Right lung (tissue), 10 donors: ENCODE results near the gene BCL2L14. TPM values are rescaled to one million over a fixed set of nuclear protein-coding genes. Genes with fewer than 3 reads are reported as not detected.

Source experiments
- DNase-seq, 2 donors: peaks; one replicate each; pipeline ENCODE4 v3.0.0-alpha.2; 2013
- long read RNA-seq, 8 donors: transcript quantifications; one replicate each; lab custom pipeline, GENCODE V29; 2026
- polyA plus RNA-seq, 5 donors: library from polyadenylated mRNA; unstranded; fragments of 120-200 nt; gene quantifications; one replicate each; pipeline versions ENCODE4 v1.2.1 to v1.2.3, GENCODE V29; 2013; ENCODE audit warnings: inconsistent platforms in 1 of 5, low replicate concordance in 1 of 5; ENCODE audit not compliant: insufficient read length in 5 of 5, insufficient read depth in 1 of 5

Gene BCL2L14, protein sequence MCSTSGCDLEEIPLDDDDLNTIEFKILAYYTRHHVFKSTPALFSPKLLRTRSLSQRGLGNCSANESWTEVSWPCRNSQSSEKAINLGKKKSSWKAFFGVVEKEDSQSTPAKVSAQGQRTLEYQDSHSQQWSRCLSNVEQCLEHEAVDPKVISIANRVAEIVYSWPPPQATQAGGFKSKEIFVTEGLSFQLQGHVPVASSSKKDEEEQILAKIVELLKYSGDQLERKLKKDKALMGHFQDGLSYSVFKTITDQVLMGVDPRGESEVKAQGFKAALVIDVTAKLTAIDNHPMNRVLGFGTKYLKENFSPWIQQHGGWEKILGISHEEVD
- under 1 TPM; 0.33 to 0.69 (median 0.56) TPM for polyA plus RNA-seq
- long read RNA-seq, donor 1, result 0 reads
- long read RNA-seq, donor 2, result 0 reads
- long read RNA-seq, donor 3, result 0 reads
- long read RNA-seq, donor 4, partial matches to known transcripts, result 16 of 16 reads
- long read RNA-seq, donor 4, other reads (novel, unspliced or antisense), result 0 of 16 reads
- long read RNA-seq, donor 5, partial matches to known transcripts, result 29 of 29 reads
- long read RNA-seq, donor 5, other reads (novel, unspliced or antisense), result 0 of 29 reads
- long read RNA-seq, donor 6, result 0 reads
- long read RNA-seq, donor 7, result 0 reads
- long read RNA-seq, donor 8, result 0 reads

DNA sequence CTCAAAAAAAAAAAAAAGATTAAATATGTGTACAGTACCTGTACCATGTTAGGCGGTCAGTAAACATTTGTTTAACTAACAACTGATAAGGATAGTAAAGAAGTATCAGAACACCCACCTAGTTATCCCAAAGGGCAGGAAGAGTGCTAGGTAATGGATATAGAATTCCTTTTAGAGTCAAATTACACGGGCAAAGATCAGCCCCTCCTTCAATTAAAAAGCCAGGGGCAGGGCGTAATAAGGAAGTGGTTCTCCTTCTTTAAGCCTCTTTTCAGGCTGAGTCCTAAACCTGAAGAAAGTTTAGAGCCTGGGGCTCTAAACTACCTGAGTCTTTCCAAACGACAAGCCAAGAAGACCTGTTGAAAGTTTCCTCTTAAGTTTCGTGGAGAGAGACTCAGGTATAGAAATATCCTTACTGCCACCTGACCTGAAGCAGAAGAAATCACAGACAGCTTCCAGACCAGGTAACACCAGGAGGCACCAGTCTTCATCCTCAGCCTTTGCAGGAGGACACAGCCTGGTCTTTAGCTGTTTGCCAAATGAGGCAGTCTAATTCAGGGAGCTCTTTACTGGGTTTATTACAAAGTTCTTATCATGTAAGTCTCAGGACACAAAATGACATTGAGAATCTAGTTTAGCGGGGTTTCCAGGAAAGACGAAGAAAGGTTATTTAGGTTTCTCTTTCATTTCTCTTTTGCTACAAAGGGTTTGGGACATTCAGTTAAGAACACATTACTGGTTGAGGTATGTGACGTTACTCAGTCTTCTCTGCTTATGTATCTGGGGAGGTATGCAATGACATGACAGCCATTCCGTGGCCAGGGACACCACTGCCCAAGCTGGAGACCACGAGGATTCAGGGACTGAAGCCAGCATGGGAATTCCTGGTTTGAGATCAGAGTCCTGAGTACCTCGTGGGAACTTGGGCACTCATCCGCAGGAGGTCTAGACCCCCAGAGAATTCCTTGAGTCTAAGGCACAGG is at the start of gene BCL2L14:
TSS of gene BCL2L14 (plus strand) at position 266 of the 983 bp plus-strand sequence. CDS start 8,367 bp downstream, outside the sequence.
- DNase-seq, result no peak

DNA sequence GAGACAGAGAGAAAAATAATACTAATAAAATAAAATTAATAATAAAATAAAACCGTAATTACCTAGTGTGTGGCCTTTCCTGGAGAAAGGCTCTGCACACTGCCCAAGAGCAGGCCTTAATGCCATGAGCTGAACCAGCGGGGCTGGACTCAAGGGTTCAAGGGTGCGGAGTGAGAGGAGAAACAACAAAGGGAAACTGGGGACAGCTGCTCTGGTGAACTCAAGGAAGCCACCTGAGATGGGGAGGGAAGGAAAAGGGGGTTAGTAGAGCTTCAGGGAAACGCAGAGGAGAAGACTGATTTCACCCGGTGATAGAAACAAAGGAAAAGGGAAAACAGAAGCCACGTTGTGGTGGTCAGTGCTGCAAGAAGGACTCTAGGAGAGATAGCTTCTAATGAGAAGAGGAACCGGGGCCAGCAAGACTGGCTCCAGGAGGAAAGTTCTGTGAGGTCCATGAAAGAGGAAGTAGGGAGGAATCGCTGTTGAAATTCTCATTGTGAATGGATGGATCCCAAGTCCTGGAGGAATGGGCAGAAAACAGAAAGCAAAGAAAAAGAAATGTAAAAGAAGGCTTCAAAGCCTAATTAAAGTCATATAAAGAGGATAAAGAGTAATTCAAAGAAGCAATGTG is 48.3 kb upstream of the BCL2L14 start:
- no peak for DNase-seq

DNA sequence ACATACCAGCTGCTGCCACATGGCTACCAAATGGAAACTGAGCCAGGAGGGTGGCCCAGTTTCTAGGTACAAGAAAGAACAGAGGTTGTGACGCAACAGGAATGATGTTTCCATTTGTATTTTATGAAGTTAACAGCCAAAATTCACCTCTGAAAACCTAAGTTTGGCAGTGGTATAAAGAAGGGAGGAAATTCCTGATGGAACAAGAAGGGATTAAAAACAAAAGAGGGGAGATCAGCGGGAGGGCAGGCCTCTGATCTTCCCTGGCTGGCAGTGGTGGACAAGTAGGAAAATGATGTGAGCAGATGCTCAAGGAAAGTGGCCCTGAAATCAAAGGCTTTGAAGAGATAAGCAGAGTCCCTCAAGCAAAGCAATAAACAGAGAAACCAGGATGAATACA is 47.3 kb upstream of the BCL2L14 start:
- DNase-seq, result no peak

DNA sequence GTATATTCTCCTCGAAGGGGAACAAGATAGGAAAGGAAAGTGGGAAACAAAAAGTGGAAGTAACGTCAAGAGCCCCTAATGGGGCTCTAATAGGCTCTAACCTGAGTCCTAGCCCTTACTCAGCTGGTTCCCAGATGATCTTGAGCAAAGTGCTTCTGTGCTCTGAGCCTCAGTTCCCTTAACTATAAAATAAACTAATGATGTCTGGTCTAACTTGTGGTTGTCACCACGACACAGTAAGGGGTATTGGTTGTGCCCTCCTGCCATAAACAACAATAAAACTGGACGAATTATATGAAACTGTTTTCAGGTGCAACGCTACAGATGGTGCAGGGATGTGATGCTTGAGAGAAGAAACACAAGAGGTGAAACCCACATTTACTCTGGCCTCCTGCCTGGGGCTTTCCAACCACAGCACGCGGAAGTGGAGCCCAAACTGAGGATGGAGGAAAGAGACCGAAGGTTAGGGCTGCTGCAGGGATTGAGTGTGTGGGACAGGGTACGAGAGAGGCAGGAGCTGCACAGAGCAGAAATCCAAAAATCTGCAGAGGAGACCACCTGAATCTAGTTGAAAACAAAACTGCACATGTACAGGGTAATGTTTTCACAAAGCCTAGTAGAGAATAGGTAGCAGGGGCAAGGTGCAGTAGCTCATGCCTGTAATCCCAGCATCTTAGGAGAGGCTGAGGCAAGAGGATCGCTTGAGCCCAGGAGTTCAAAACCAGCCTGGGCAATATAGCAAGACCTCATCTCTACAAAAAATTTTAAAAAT is 45.6 kb upstream of the BCL2L14 start:
- DNase-seq, result no peak

DNA sequence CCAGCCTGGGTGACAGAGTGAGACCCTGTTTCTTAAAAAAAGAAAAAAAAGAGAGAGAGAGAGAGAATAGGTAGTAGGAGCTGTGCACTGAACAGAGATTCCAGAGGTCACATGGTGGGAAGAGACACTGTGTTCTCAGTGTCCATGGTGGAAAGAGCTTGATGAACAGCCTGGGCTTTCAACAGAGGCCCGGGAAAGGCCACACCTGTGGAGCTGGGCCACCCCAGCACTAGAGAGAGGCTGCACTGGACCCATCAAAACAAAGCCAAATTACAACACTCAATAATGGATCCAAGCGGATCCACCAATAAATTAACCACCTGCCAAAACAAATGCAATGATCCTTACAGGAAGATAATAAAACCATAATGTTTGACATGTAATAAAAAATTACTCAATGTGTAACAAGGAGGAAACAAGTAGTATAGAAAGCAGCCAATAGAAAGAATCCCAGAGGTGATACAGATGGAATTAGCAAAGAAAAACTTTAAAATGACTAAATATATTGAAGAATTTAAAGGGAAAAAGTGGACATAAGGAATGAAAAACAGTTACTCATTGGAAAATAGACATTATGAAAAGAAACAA is 44.8 kb upstream of the BCL2L14 start:
- no peak for DNase-seq

DNA sequence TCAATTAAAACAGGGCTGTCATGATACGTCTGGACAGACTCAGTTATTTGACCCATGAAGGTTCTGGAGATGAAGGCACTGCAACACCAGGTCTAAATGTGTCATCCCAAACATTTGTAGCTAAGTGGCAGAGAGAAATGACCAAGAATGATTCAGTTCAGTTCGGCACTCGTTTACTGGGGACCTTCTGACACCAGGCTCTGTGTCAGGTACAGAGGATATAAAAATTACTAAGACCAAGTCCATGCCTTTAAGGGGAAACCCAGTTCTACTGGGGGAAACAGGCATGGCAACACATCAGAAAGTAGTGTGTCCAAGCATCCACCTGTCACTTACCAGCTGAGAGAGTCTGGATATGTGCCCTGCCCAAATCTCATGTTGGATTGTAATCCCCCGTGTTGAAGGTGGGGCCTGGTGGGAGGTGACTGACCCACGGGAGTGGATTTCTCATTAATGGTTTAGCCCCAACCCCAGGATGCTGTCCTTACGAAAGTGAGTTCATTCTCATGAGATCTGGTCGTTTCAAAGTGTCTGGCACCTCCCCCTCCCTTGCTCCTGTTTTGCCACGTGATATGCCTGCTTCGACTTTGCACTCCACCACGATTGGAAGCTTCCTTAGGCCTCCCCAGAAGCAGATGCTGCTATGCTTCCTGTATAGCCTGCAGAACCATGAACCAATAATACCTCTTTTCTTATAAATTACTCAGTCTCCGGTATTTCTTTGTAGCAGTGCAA is 41.9 kb upstream of the BCL2L14 start:
- no peak for DNase-seq

DNA sequence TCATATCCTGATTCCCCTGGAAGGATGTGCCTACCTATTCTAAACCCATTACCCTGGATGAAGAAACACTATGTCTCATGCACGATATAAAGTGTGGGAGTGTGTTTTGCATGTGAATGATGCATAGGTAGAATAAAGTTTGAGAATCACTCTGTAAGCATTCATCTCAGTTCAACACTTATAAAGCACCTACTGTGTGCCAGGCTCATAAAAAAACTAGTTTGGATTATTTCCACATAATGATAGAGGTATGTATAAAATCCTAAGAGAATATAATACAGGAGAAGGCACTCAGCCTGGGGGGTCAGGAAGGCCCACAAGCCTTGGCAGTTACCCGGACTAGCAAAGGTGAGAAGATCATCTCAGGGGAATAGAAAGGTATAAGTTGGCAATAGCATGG is 41.1 kb upstream of the BCL2L14 start:
- DNase-seq, result no peak

DNA sequence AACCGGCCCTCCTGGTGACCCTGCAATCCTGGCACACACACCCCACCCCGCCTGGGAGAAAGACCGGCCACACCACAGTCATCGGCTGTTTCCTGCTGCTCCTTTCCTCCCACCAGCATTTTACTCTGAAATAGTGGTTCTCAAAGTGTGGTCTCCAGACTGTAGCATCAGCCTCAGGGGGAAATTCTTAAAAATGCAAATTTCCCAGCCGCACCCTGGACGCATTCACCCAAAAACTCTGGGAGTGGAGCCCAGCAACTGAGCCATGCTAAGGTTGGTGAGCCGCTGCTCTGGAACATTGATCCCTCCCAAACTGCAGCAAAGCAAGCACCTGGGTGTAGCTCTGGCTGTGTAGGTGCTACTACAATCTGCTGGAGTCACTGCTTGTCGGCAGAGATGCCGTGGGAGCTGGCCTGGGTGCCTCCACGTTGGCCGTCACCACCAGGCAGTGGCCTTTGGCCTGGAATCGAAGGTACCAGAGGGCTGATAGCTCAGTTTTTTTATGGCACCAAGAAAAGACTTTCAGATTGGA is 38.4 kb upstream of the BCL2L14 start:
- no peak for DNase-seq

DNA sequence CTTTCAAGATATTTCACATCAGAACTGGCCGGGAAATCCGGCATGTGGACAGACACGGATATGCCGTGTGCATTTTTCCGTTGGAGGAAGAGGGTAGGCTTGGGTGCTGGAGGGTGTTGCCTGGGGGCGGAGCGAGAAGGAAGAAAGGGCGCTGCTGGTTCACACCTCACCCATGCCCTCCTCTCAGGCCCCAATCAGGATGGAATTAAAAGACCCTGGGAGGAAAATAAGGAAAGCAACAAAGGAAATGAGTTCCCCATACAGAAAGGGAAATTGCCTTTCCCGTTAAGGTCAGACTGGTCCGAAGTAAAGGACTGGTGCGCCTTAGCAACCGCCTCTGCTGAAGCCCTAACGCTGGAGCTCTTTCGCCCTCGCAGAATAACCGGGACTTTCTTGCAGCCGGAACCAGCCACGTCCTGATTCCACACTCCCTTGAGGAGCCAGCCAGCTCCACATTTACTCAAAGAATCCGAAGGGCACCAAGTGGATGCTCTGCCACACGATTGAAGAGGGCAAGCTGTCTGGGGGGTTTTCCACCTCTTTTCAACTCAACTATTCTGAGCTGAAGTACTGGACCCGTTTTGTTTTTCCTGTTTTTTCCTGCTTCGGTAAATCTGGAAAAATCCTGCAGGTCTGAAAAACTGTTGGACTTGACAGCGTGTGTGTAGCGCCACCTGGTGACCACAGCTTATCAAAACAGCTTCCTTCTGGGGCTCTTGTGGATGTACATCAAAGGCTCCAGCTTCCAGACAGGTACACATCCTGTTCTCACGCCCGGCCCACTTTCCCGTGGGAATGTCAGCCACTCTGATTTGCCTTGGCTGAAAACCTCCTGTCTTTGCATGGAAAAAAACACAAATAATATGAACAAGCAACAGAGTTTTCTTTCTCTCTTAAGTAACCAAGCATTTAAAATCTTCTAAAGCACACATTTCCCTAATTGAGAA is 37.6 kb upstream of the BCL2L14 start:
- peak; percentile 70 to 86 for DNase-seq

DNA sequence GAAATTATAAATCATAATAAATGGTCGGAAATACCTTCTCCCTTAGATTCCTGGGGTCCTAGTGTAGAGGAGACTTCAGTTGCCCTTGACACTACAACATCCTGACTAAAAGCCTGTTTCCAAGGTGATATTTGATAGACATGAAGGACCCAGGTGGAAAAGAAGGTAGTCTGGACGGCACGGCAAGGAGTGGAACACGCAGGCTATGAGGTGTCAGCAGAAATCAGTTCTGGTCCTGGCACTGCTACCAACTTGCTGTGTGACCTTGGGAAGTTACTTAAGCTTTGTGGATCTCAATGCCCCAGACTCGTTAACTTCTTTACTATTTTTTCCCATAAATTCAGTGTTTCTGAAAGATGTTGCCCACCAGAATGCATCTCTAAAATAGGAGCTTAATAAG is 36.9 kb upstream of the BCL2L14 start:
- no peak for DNase-seq

DNA sequence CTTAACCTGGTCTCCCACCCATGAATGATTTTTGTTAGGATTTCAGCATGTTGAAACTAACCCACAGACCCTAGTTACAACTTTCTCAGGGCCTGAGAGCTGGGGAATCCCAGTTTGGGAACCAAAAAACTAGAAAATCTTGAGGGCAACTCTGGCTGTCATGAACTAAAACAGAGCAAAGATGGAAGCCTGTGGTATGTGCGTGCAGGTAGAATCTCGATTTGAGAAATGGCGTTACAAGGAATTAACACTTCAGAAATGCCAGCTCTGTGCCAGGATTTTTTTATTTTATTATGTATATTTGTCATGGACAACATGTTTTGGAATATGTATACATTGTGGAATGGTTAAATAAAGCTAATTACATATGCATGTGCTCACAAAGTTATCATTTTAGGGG is 36.4 kb upstream of the BCL2L14 start:
- DNase-seq, result no peak

DNA sequence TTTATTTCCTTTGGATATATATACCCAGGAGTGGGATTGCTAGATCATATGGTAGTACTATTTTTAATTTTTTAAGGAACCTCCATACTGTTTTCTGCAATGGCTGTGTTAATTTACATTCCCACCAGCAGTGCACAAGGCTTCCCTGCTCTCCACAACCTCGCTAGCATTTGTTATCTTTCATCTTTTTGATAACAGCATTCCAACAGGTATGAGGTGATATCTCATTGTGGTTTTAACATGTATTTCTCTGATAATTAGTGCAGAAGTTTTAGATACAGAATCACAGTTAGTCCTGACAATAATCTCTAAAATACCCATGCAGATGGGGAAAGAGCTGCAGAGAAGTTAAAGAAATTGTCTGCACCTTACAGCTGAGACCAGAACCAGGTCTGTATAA is 35.5 kb upstream of the BCL2L14 start:
- DNase-seq, result no peak

DNA sequence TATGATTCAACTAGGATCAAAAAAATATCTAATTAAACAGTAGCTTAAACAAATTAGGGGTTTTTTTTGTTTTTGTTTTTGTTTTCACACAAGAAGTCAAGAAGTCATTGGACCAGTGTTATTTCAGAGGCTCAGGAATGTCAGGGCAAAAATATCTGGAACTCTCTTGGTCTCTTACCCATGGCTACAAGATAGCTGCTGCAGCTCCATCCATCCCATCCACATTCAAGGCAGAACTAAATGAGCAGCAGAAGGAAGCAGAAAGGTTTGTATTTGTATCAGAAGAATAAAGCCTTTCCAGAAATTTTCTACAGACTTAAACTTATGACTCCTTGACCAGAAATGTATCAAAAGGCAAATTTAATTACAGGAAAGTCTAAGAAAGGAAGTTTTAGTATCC is 33.8 kb upstream of the BCL2L14 start:
- no peak for DNase-seq

DNA sequence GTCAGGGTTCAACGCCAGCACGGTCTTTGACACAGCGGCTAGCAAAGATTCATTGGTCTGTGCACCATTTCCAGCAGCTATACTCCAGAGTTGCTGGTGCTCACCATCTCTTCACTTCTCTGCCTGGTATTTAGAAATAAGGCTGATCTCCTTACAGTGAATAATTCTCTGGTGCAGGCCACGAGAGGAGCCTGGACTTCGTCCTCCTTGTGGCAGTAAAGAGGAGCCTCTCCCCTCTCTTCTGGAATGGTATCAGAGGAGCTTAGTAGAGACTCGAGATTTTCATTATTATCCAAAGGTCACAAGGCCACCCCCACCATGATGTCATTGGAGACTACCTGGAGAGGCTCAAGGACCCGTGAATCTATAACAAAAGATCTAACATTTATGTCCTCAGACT is 30.8 kb upstream of the BCL2L14 start:
- no peak for DNase-seq

DNA sequence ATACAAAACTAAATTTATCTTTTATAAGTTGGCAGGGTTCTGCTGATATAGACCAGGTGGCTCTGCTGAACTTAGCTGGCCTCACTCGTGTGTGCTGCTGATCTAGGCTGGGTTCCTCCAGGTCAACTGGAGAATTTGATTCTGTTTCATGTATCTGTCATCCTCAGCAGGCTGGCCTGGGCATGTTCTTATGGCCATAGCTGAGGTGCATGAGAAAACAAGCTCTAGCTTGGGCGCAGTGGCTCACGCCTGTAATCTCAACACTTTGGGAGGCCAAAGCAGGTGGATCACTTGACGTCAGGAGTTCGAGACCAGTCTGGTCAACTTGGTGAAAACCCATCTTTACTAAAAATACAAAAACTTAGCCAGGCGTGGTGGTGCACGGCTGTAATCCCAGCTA is 24.3 kb upstream of the BCL2L14 start:
- no peak for DNase-seq

DNA sequence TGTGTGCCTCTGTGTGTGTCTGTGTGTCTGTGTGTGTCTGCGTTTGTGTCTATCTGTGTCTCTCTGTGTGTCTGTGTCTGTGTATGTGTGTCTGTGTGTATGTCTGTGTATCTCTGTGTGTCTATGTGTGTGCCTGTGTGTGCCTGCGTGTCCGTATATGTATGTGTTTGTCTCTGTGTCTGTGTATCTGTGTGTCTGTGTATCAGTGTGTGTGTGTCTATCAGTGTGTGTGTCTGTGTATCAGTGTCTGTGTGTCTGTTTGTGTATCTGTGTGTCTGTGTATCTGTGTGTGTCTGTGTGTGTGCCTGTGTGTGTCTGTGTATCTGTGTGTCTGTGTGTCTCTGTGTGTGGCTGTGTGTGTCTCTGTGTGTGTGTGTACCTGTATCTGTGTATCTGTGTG is 23.1 kb upstream of the BCL2L14 start:
- no peak for DNase-seq

DNA sequence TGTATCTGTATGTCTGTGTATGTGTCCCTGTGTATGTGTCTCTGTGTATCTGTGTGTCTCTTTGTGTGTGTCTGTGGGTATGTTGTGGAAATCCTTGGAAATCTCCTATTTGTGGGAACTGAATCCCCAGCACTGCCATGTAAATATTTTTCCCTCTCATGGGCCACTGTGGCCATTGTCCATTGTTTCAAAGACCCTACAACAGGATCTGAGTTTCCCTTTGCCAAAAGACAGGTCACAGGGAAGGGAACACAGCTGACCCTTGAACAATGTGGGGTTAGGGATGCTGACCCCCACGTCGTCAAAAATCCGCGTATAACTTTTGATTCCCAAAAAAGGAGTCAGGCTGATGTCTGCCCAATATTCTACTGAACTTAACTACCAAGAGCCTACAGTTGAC is 22.5 kb upstream of the BCL2L14 start:
- DNase-seq, result no peak

DNA sequence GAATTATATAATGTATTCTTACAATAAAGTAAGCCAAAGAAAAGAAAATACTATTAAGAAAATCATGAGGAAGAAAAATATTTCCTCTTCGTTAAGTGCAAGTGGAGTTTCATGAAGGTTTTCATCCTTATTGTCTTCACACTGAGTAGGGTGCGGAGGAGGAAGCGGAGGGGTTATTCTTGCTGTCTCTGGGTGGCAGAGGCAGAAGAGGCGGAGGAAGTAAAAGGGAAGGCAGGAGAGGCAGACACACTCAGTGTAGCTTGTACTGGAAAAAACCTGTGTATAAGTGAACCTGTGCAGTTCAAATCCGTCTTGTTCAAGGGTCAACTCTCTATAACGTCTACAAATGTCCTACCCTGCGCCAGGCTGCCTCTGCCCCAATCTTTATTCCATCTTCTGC is 22.0 kb upstream of the BCL2L14 start:
- DNase-seq, result no peak
